ENCODE results near the gene R3HCC1L.
A peak's percentile ranks its signal among the peaks of the same experiment; 100 is the strongest.

The R3HCC1L gene

GRCh38 chr10:98101366-98101765, 33.1 kb upstream of the R3HCC1L start (continued):
- TF ChIP-seq, protein P1, sequence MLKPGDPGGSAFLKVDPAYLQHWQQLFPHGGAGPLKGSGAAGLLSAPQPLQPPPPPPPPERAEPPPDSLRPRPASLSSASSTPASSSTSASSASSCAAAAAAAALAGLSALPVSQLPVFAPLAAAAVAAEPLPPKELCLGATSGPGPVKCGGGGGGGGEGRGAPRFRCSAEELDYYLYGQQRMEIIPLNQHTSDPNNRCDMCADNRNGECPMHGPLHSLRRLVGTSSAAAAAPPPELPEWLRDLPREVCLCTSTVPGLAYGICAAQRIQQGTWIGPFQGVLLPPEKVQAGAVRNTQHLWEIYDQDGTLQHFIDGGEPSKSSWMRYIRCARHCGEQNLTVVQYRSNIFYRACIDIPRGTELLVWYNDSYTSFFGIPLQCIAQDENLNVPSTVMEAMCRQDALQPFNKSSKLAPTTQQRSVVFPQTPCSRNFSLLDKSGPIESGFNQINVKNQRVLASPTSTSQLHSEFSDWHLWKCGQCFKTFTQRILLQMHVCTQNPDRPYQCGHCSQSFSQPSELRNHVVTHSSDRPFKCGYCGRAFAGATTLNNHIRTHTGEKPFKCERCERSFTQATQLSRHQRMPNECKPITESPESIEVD (tag by site-specific recombination; IDR thresholded peaks at IDR 0.05) = peak; percentile 50; the same call in 1 of the 2 replicates
- TF ChIP-seq ZSCAN5A (tag by site-specific recombination; IDR thresholded peaks at IDR 0.05) (no peak), ZFHX2 (tag by site-specific recombination; conservative IDR thresholded peaks at IDR 0.05) (0 out of 2 replicates have a peak, but pooled peaks have one; percentile 12), OSR2 (tag by site-specific recombination; IDR thresholded peaks at IDR 0.05) (peak; percentile 79), HIC1 (tag by site-specific recombination; IDR thresholded peaks at IDR 0.05) (peak; percentile 69; the same call in 1 of the 2 replicates), EGR2 (tag by site-specific recombination; IDR thresholded peaks at IDR 0.05; ENCODE audit: low read depth) (no peak), ZNF571 (tag by site-specific recombination; IDR thresholded peaks at IDR 0.05) (no peak), ZNF629 (tag by site-specific recombination; IDR thresholded peaks at IDR 0.05) (peak; percentile 34; the same call in 1 of the 2 replicates), ZNF514 (tag by site-specific recombination; IDR thresholded peaks at IDR 0.05) (no peak)
- TF ChIP-seq, protein P2, sequence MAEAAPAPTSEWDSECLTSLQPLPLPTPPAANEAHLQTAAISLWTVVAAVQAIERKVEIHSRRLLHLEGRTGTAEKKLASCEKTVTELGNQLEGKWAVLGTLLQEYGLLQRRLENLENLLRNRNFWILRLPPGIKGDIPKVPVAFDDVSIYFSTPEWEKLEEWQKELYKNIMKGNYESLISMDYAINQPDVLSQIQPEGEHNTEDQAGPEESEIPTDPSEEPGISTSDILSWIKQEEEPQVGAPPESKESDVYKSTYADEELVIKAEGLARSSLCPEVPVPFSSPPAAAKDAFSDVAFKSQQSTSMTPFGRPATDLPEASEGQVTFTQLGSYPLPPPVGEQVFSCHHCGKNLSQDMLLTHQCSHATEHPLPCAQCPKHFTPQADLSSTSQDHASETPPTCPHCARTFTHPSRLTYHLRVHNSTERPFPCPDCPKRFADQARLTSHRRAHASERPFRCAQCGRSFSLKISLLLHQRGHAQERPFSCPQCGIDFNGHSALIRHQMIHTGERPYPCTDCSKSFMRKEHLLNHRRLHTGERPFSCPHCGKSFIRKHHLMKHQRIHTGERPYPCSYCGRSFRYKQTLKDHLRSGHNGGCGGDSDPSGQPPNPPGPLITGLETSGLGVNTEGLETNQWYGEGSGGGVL (tag by site-specific recombination; IDR thresholded peaks at IDR 0.05) = peak; percentile 33; the same call in 1 of the 2 replicates
- TF ChIP-seq, protein P3, sequence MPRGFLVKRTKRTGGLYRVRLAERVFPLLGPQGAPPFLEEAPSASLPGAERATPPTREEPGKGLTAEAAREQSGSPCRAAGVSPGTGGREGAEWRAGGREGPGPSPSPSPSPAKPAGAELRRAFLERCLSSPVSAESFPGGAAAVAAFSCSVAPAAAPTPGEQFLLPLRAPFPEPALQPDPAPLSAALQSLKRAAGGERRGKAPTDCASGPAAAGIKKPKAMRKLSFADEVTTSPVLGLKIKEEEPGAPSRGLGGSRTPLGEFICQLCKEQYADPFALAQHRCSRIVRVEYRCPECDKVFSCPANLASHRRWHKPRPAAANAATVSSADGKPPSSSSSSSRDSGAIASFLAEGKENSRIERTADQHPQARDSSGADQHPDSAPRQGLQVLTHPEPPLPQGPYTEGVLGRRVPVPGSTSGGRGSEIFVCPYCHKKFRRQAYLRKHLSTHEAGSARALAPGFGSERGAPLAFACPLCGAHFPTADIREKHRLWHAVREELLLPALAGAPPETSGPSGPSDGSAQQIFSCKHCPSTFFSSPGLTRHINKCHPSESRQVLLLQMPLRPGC (tag by site-specific recombination; IDR thresholded peaks at IDR 0.05) = peak; percentile 55; the same call in 1 of the 2 replicates
- TF ChIP-seq, protein P4, sequence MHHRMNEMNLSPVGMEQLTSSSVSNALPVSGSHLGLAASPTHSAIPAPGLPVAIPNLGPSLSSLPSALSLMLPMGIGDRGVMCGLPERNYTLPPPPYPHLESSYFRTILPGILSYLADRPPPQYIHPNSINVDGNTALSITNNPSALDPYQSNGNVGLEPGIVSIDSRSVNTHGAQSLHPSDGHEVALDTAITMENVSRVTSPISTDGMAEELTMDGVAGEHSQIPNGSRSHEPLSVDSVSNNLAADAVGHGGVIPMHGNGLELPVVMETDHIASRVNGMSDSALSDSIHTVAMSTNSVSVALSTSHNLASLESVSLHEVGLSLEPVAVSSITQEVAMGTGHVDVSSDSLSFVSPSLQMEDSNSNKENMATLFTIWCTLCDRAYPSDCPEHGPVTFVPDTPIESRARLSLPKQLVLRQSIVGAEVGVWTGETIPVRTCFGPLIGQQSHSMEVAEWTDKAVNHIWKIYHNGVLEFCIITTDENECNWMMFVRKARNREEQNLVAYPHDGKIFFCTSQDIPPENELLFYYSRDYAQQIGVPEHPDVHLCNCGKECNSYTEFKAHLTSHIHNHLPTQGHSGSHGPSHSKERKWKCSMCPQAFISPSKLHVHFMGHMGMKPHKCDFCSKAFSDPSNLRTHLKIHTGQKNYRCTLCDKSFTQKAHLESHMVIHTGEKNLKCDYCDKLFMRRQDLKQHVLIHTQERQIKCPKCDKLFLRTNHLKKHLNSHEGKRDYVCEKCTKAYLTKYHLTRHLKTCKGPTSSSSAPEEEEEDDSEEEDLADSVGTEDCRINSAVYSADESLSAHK (tag by site-specific recombination; IDR thresholded peaks at IDR 0.05) = no peak
- TF ChIP-seq, protein P5, sequence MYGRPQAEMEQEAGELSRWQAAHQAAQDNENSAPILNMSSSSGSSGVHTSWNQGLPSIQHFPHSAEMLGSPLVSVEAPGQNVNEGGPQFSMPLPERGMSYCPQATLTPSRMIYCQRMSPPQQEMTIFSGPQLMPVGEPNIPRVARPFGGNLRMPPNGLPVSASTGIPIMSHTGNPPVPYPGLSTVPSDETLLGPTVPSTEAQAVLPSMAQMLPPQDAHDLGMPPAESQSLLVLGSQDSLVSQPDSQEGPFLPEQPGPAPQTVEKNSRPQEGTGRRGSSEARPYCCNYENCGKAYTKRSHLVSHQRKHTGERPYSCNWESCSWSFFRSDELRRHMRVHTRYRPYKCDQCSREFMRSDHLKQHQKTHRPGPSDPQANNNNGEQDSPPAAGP (tag by site-specific recombination; IDR thresholded peaks at IDR 0.05) = peak; percentile 56; the same call in 1 of the 2 replicates

- Histone ChIP-seq H3K36me3 (ENCODE audit: control insufficient read depth in 2 of 2, insufficient read depth in 1 of 2, low read length in 2 of 2) (no peaks in the 10 kb centered on the region), H3K4me1 (ENCODE audit: control insufficient read depth, insufficient read depth, low read length) (peaks cover 8% of the 10 kb centered on the region), H3K4me3 (ENCODE audit: low read depth, low read length) (no peak overlapping the region), H3K27ac (ENCODE audit: extremely low read depth, low read depth, low read length) (no peak overlapping the region), H3K9me3 (ENCODE audit: control insufficient read depth, insufficient read depth, low read depth, low read length) (no peaks in the 10 kb centered on the region)
- ChIA-PET POLR2A (no interaction called here), CTCF (no interaction called here)
- no peak for TF ChIP-seq ZBTB8A (tag by site-specific recombination; IDR thresholded peaks at IDR 0.05)
- no peak for TF ChIP-seq ZNF843 (tag by site-specific recombination; IDR thresholded peaks at IDR 0.05)
- no peak for TF ChIP-seq ZNF560 (tag by site-specific recombination; IDR thresholded peaks at IDR 0.05; ENCODE audit: borderline replicate concordance)
- TF ChIP-seq, protein P6, sequence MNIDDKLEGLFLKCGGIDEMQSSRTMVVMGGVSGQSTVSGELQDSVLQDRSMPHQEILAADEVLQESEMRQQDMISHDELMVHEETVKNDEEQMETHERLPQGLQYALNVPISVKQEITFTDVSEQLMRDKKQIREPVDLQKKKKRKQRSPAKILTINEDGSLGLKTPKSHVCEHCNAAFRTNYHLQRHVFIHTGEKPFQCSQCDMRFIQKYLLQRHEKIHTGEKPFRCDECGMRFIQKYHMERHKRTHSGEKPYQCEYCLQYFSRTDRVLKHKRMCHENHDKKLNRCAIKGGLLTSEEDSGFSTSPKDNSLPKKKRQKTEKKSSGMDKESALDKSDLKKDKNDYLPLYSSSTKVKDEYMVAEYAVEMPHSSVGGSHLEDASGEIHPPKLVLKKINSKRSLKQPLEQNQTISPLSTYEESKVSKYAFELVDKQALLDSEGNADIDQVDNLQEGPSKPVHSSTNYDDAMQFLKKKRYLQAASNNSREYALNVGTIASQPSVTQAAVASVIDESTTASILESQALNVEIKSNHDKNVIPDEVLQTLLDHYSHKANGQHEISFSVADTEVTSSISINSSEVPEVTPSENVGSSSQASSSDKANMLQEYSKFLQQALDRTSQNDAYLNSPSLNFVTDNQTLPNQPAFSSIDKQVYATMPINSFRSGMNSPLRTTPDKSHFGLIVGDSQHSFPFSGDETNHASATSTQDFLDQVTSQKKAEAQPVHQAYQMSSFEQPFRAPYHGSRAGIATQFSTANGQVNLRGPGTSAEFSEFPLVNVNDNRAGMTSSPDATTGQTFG (tag by site-specific recombination; IDR thresholded peaks at IDR 0.05; ENCODE audit: borderline replicate concordance) = no peak
- no peak for TF ChIP-seq ZNF747 (tag by site-specific recombination; IDR thresholded peaks at IDR 0.05)
- no peak for TF ChIP-seq ZNF16 (tag by site-specific recombination; IDR thresholded peaks at IDR 0.05; ENCODE audit: low read depth)
- peak; percentile 89 for TF ChIP-seq ZNF366 (tag by site-specific recombination; conservative IDR thresholded peaks at IDR 0.05)
- no peak for TF ChIP-seq ZNF623 (tag by site-specific recombination; IDR thresholded peaks at IDR 0.05)
These were observed 30.3 kb upstream of the R3HCC1L start for GRCh38 chr10:98104125-98104524.

Measured in HEK293 (cell line).